SW480 (cell line): ENCODE data around the gene STRA6.

Experiments
- DNase-seq: peaks from one replicate; pipeline ENCODE4 v3.0.0-alpha.2; 2016; ENCODE audit warnings: low spot score

Gene STRA6

GRCh38 chr15:74227968-74228722 lies 25.6 kb upstream of the STRA6 start:
- DNase-seq, result no peak

GRCh38 chr15:74226761-74227540 lies 24.4 kb upstream of the STRA6 start:
- DNase-seq, result no peak

GRCh38 chr15:74225928-74226327 lies 23.3 kb upstream of the STRA6 start:
- no peak for DNase-seq

GRCh38 chr15:74222240-74223119 lies 19.9 kb upstream of the STRA6 start:
- no peak for DNase-seq

- DNase-seq, result no peak
Measured at GRCh38 chr15:74221399-74222239, 19.0 kb upstream of the STRA6 start.

- no peak for DNase-seq
Measured at GRCh38 chr15:74220475-74221248, 18.1 kb upstream of the STRA6 start.

GRCh38 chr15:74217907-74218885 lies 15.6 kb upstream of the STRA6 start:
- DNase-seq, result no peak

GRCh38 chr15:74216949-74217348 lies 14.4 kb upstream of the STRA6 start:
- no peak for DNase-seq

GRCh38 chr15:74215958-74216357 lies 13.4 kb upstream of the STRA6 start:
- no peak for DNase-seq

GRCh38 chr15:74214324-74215021 lies 11.9 kb upstream of the STRA6 start:
- DNase-seq, result no peak

GRCh38 chr15:74213858-74214284 lies 11.3 kb upstream of the STRA6 start:
- no peak for DNase-seq

- DNase-seq, result no peak
Measured at GRCh38 chr15:74212494-74212893, 9.9 kb upstream of the STRA6 start.

- DNase-seq, result no peak
Measured at GRCh38 chr15:74211656-74212055, 9.1 kb upstream of the STRA6 start.

GRCh38 chr15:74210729-74211128 lies 8.1 kb upstream of the STRA6 start:
- DNase-seq, result no peak

- no peak for DNase-seq
Measured at GRCh38 chr15:74209997-74210671, 7.5 kb upstream of the STRA6 start.

- no peak for DNase-seq
Measured at GRCh38 chr15:74209560-74209958, 7.0 kb upstream of the STRA6 start.

- peak; percentile 90 for DNase-seq
Measured at GRCh38 chr15:74208901-74209559, 6.4 kb upstream of the STRA6 start.

GRCh38 chr15:74208496-74208895 lies 5.9 kb upstream of the STRA6 start:
- DNase-seq, result no peak
